ENCODE results near the gene GNAL. TPM values are rescaled to one million over a fixed set of nuclear protein-coding genes. Genes with fewer than 3 reads are reported as not detected.

Gene GNAL
- total and polyA plus RNA-seq, 2 of the 4 experiments (the other 2 are of a cell fraction) = 0.15 to 0.36 TPM

DNA sequence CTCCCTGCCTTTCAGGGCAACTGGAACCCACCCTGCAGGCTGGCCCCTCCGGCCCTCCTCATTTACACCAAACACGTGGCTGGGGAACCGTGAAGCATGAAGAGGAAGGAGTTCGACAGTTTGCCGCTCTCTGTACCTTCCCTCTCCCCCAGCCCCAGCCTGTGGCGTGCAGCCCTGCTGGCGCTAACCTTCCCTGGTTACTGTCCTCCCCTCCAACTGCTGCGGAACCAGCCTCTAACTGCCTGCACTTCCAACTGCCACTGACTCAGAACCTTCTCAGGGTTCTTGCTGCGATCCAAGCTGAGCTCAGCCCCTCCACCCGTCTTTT, 19.2 kb upstream of the GNAL start:
- no peak overlapping the region for H3K9ac ChIP-seq (ENCODE audit: low read depth, low read length)
- ChIA-PET CTCF (interaction anchor here (1.1 to 1.4 kb wide), 2 partner anchors 14 to 16 kb away, joined by 3 to 7 read pairs; no protein-coding TSS in a partner anchor), POLR2A (ENCODE audit: unreplicated experiment) (no interaction called here)
- no TSS peak for BruUV-seq (replicated peaks)
- no peak overlapping the region for H4K91ac ChIP-seq (ENCODE audit: insufficient read depth, low read depth, low read length)
- H2BK120ac ChIP-seq (ENCODE audit: low read depth, low read length) = no peak overlapping the region
- H3K4me1 ChIP-seq (ENCODE audit: control insufficient read depth, insufficient read depth, low read length) = no peaks in the 10 kb centered on the region
- no peaks in the 10 kb centered on the region for H3K9me1 ChIP-seq (ENCODE audit: insufficient read depth, low read length)
- no peak overlapping the region for H3K23ac ChIP-seq (ENCODE audit: low read depth, low read length)
- H2BK20ac ChIP-seq (ENCODE audit: low read depth, low read length) = no peak overlapping the region
- in situ Hi-C loops (cut with MboI; ENCODE audit: low sequenced_read_pairs) = no loop called here
- no peak for ATAC-seq (ENCODE audit: low read depth)
- no peak overlapping the region for H3K27ac ChIP-seq (ENCODE audit: insufficient read depth, low read length)
- H4K20me1 ChIP-seq (ENCODE audit: insufficient read depth, low read length) = no peaks in the 10 kb centered on the region
- H2AK5ac ChIP-seq (ENCODE audit: low read depth, low read length) = no peak overlapping the region
- no peak overlapping the region for H3K4ac ChIP-seq (ENCODE audit: low read depth, low read length)
- no peak overlapping the region for H2BK5ac ChIP-seq (ENCODE audit: low read depth, low read length, poor library complexity, severe bottlenecking)
- H3K4me2 ChIP-seq (ENCODE audit: low read depth, low read length) = no peak overlapping the region
- H3K56ac ChIP-seq (ENCODE audit: extremely low read depth, insufficient read depth, low read length) = no peak overlapping the region
- no peaks in the 10 kb centered on the region for H3K79me1 ChIP-seq (ENCODE audit: low read depth in 1 of 2, low read length in 2 of 2)
- H4K5ac ChIP-seq (ENCODE audit: low read depth, low read length) = no peak overlapping the region
- TF ChIP-seq BHLHE40 (IDR thresholded peaks at IDR 0.05; ENCODE audit: low read depth, low read length) = no peak
- TF ChIP-seq SMC3 (IDR thresholded peaks at IDR 0.05; ENCODE audit: low read depth, low read length) = no peak
- no peak for TF ChIP-seq MAZ (IDR thresholded peaks at IDR 0.05; ENCODE audit: borderline replicate concordance, low read depth, low read length)
- no peak for TF ChIP-seq MXI1 (IDR thresholded peaks at IDR 0.05; ENCODE audit: borderline replicate concordance, low read depth, low read length)
- TF ChIP-seq MAFK (IDR thresholded peaks at IDR 0.05; ENCODE audit: low read depth, low read length) = no peak
- intact Hi-C loops (cut with micrococcal nuclease) = no loop called here
- 73% methylated on average over 4 of the region's 10 CpGs; no CpG with 5 or more reads in 1 of the 2 experiments for WGBS, 2 experiments (ENCODE audit: extremely low coverage in 2 of 2, insufficient read length in 1 of 2)
- H3K36me3 ChIP-seq (ENCODE audit: control insufficient read depth, insufficient read depth, low read length) = no peaks in the 10 kb centered on the region
- no peak for DNase-seq
- H3K9me3 ChIP-seq (ENCODE audit: control insufficient read depth, insufficient read depth, low read length) = no peaks in the 10 kb centered on the region
- no peak overlapping the region for H3K18ac ChIP-seq (ENCODE audit: low read depth, low read length)
- no peak overlapping the region for H4K8ac ChIP-seq (ENCODE audit: low read depth in 2 of 2, low read length in 2 of 2)
- peaks cover 38% of the 10 kb centered on the region for H3K27me3 ChIP-seq (ENCODE audit: control insufficient read depth, insufficient read depth, low read length)
- dilution Hi-C loops (cut with HindIII; ENCODE audit: low sequenced_read_pairs, unreplicated experiment) = no loop called here
- H3K4me3 ChIP-seq (ENCODE audit: insufficient read depth, low read depth, low read length) = no peak overlapping the region
- no peak overlapping the region for H2BK15ac ChIP-seq (ENCODE audit: low read depth, low read length)
- H2AK9ac ChIP-seq (replicated peaks; ENCODE audit: low read depth, low read length, poor library complexity) = no peak overlapping the region
- H3K14ac ChIP-seq (replicated peaks; ENCODE audit: low read depth, low read length) = no peak overlapping the region
- peak overlapping the region; percentile 56 for H2AFZ ChIP-seq (replicated peaks; ENCODE audit: low read length, poor library complexity)
